Astrocyte of the spinal cord (primary cell): ENCODE data around the gene CPHXL.
A peak's percentile ranks its signal among the peaks of the same experiment; 100 is the strongest.

Experiments used
- DNase-seq: peaks from one replicate; pipeline ENCODE4 v3.0.0; 2011; ENCODE audit warnings: low read depth, low spot score
- H3K4me3 ChIP-seq: 2 replicates; pipeline ENCODE4 v1.5.1; 2011; ENCODE audit warnings: low read depth, mild to moderate bottlenecking, low read length, moderate library complexity
- CTCF ChIP-seq: IDR thresholded peaks from 2 replicates; pipeline ENCODE4 v1.5.1; 2012; ENCODE audit warnings: low read depth, mild to moderate bottlenecking, low read length, inconsistent platforms
- in situ Hi-C: cut with HindIII; loops from 2 replicates; pipeline ENCODE4 v1.10.0; 2017; ENCODE audit warnings: low sequenced_read_pairs

Gene CPHXL

DNA sequence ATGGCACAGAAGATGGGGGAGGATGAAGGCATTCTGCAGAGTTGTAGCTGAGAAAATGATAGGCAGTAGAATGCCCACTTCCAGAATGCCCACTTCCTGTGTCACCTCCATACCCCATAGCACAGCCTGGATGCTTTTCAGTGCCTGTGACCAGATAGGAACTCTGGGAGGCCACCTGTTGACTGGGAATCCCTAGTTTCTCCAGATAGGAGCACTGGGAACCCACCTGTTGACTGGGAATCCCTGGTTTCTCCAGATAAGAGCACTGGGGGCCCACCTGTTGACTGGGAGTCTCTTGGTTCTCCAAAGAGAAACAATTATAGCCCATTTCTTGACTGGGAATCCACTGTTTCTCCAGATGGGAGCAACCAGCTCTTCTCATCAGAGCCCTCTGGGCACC lies 11.6 kb downstream of the CPHXL start:
- H3K4me3 ChIP-seq: no peak overlapping the region
- in situ Hi-C loops: no loop called here
- DNase-seq: no peak
- no peak for TF ChIP-seq CTCF

GRCh38 chr16:75710344-75710743 lies 15.9 kb downstream of the CPHXL start:
- no peak overlapping the region for H3K4me3 ChIP-seq
- in situ Hi-C loops: no loop called here
- peak; percentile 3 for DNase-seq
- TF ChIP-seq CTCF: no peak

- H3K4me3 ChIP-seq: no peak overlapping the region
- no peak for TF ChIP-seq CTCF
- in situ Hi-C loops: no loop called here
- peak; percentile 12 for DNase-seq
Measured at GRCh38 chr16:75703306-75703705, 23.0 kb downstream of the CPHXL start.

DNA sequence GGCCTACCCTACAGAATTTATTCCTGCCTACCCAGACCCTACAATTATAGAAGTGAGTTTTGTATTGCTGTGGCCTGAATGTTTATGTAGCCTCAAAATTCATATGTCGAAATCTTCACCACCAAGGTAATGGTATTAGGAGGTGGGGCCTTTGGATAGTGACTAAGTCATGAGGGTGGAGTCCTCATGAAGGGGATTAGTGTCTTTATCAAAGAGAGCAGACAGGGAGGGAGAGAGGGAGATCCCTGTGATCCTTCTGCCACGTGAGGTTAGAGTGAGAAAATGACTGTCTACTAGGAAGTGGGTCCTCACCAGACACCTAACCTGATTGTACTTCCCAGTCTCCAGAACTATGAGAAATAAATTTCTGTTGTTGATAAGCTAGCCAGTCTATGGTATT lies 24.0 kb downstream of the CPHXL start:
- DNase-seq: no peak
- no peak overlapping the region for H3K4me3 ChIP-seq
- TF ChIP-seq CTCF: no peak
- in situ Hi-C loops: no loop called here

GRCh38 chr16:75701361-75701760 lies 24.9 kb downstream of the CPHXL start, which contains the start of gene DUXB:
DUXB (minus strand) TSS chr16:75701461; CDS start chr16:75701418, 43 bp downstream.
- no peak for TF ChIP-seq CTCF

DNA sequence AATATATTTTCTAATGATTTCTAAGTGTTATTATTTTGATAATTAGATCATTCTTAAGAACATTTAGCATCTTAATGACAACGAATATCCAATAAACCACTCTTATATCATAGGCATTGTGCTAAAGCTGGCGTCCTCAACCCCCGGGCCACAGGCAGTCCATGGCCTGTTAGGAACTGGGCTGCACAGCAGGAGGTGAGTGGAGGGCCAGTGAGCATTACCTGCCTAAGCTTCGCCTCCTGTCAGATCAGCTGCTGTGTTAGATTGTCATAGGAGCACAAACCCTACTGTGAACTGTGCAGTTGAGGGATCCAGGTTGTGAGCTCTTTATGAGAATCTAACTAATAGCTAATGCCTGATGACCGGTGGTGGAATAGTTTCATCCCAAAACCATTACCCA lies 28.7 kb downstream of the CPHXL start:
- DNase-seq: no peak
- in situ Hi-C loops: no loop called here
- TF ChIP-seq CTCF: no peak
- no peak overlapping the region for H3K4me3 ChIP-seq

More at GRCh38 chr16:75701361-75701760, 24.9 kb downstream of the CPHXL start, which contains the start of gene DUXB:
- no peak for DNase-seq
- in situ Hi-C loops: no loop called here
- no peak within 1 kb of the TSS for H3K4me3 ChIP-seq

DNA sequence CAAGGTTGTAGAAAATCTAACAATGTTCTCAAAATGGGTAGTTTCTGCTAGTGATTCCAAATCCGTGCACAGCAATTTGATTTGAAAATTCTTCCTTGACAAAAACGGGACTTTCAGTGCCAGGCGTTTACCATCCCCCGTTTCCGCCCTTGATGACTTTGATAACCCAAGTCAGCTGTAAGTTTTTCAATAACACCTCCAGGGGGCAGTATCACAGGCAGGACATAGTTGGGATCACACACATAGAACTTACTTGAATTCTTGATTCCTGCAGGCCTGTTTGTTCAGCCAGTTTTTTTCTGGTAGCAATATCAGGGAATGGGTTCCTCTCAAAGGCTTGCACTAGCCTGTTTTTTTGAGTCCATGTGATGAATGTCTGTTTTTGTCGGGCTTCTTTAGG lies 30.6 kb downstream of the CPHXL start:
- TF ChIP-seq CTCF: no peak
- H3K4me3 ChIP-seq: no peak overlapping the region
- in situ Hi-C loops: no loop called here
- DNase-seq: no peak
